Measurements from ENCODE around the gene RARRES1.

The RARRES1 gene

GRCh38 chr3:158731938-158732855 is at the start of gene RARRES1:
TSS of gene RARRES1 (minus strand) at chr3:158732457. CDS start at chr3:158732415, 42 bp downstream.
- H3K27ac ChIP-seq, result no peak within 1 kb of the TSS
- TF ChIP-seq CTCF (conservative IDR thresholded peaks at IDR 0.05) (no peak), ZFX (IDR thresholded peaks at IDR 0.05) (no peak)

- TF ChIP-seq ZFX (IDR thresholded peaks at IDR 0.05) (no peak), CTCF (conservative IDR thresholded peaks at IDR 0.05) (no peak)
- no peak overlapping the region for H3K27ac ChIP-seq
These were observed 49.6 kb upstream of the RARRES1 start for GRCh38 chr3:158781849-158782248.

GRCh38 chr3:158781191-158781590 is 48.9 kb upstream of the RARRES1 start:
- TF ChIP-seq CTCF (conservative IDR thresholded peaks at IDR 0.05) (no peak; the same call in 1 of the 2 replicates), ZFX (IDR thresholded peaks at IDR 0.05) (no peak)
- H3K27ac ChIP-seq, result no peak overlapping the region

- H3K27ac ChIP-seq, result no peak overlapping the region
- TF ChIP-seq ZFX (IDR thresholded peaks at IDR 0.05), result no peak
- TF ChIP-seq CTCF (conservative IDR thresholded peaks at IDR 0.05), result no peak
These were observed 48.5 kb upstream of the RARRES1 start for GRCh38 chr3:158780766-158781165.

GRCh38 chr3:158777161-158777873 is 45.1 kb upstream of the RARRES1 start:
- H3K27ac ChIP-seq, result no peak overlapping the region
- TF ChIP-seq ZFX (IDR thresholded peaks at IDR 0.05), result no peak
- TF ChIP-seq CTCF (conservative IDR thresholded peaks at IDR 0.05), result no peak

- H3K27ac ChIP-seq, result no peak overlapping the region
These were observed 44.3 kb upstream of the RARRES1 start for GRCh38 chr3:158776531-158776930.

More at GRCh38 chr3:158776531-158776930, 44.3 kb upstream of the RARRES1 start:
- TF ChIP-seq ZFX (IDR thresholded peaks at IDR 0.05) (no peak), CTCF (conservative IDR thresholded peaks at IDR 0.05) (no peak)
